Kidney epithelial cell (primary cell): Measurements from ENCODE around the gene MYPOP. TPM values are rescaled to one million over a fixed set of nuclear protein-coding genes. Genes with fewer than 3 reads are reported as not detected.

Experiments
- DNase-seq: peaks from one replicate; pipeline ENCODE4 v3.0.0-alpha.2; 2010; ENCODE audit warnings: low read depth
- H3K27me3 ChIP-seq: 2 replicates; pipeline ENCODE4 v1.6.0; 2011; ENCODE audit warnings: low read length; ENCODE audit not compliant: control insufficient read depth, insufficient read depth
- H3K36me3 ChIP-seq: 2 replicates; pipeline ENCODE4 v1.5.1; 2011; ENCODE audit warnings: low read length; ENCODE audit not compliant: control insufficient read depth, insufficient read depth
- H3K4me3 ChIP-seq: 2 replicates; pipeline ENCODE4 v1.5.1; 2011; ENCODE audit warnings: low read depth, mild to moderate bottlenecking, control low read depth, low read length
- CTCF ChIP-seq: IDR thresholded peaks from 2 replicates; pipeline ENCODE4 v1.5.1; 2011; ENCODE audit warnings: mild to moderate bottlenecking, moderate library complexity, low read length, control low read depth, inconsistent platforms; ENCODE audit not compliant: insufficient read depth, poor library complexity, severe bottlenecking
- total RNA-seq: library from RNA; depleted of rRNA; stranded (reverse); fragments of >200 nt; gene quantifications from 2 replicates; pipeline ENCODE4 v1.2.3, GENCODE V29; 2015

MYPOP gene
- total RNA-seq, 1 donor from 2014 or later, result 3.0 TPM

- no peak for DNase-seq
- peaks cover 13% of the 10 kb centered on the region for H3K27me3 ChIP-seq
- H3K36me3 ChIP-seq, result no peaks in the 10 kb centered on the region
- TF ChIP-seq CTCF, result no peak
- H3K4me3 ChIP-seq, result peak overlapping the region; percentile 57
These were observed 37.8 kb downstream of the MYPOP start for GRCh38 chr19:45864629-45865082.

- Histone ChIP-seq H3K27me3 (peaks cover 13% of the 10 kb centered on the region), H3K36me3 (no peaks in the 10 kb centered on the region), H3K4me3 (peak within 1 kb of the TSS; percentile 57)
- peak; percentile 47 for TF ChIP-seq CTCF
- no peak for DNase-seq
These were observed 38.4 kb downstream of the MYPOP start, which contains the start of gene FOXA3 for GRCh38 chr19:45863840-45864628. TSS of gene FOXA3 (plus strand) at chr19:45864326. CDS start at chr19:45864457, 131 bp downstream.

- no peak for TF ChIP-seq CTCF
- Histone ChIP-seq H3K36me3 (peaks cover 2% of the 10 kb centered on the region), H3K27me3 (peaks cover 13% of the 10 kb centered on the region)
These were observed 39.0 kb downstream of the MYPOP start for GRCh38 chr19:45863335-45863839.

GRCh38 chr19:45862564-45863334, 39.7 kb downstream of the MYPOP start, which contains the start of gene SYMPK:
TSS of gene SYMPK (minus strand) at chr19:45863147. CDS start at chr19:45854495, 8,652 bp downstream.
- Histone ChIP-seq H3K36me3 (peaks cover 2% of the 10 kb centered on the region), H3K27me3 (peaks cover 13% of the 10 kb centered on the region), H3K4me3 (peak within 1 kb of the TSS; percentile 84)
- TF ChIP-seq CTCF, result no peak
- peak; percentile 90 for DNase-seq

More at GRCh38 chr19:45863335-45863839, 39.0 kb downstream of the MYPOP start:
- H3K4me3 ChIP-seq, result peak overlapping the region; percentile 25
- DNase-seq, result no peak

GRCh38 chr19:45862271-45862563, 40.2 kb downstream of the MYPOP start:
- no peak for TF ChIP-seq CTCF
- Histone ChIP-seq H3K27me3 (peaks cover 13% of the 10 kb centered on the region), H3K36me3 (peaks cover 2% of the 10 kb centered on the region), H3K4me3 (peak overlapping the region; percentile 84)
- no peak for DNase-seq
